GM21515 (cell line): Measurements from ENCODE around the gene GTF2F2.
"Not testable (repeated sequence)": the region's sequence is repeated elsewhere in the genome, so short reads cannot be mapped to it uniquely, and the experiment has no call there.

Source experiments
- ATAC-seq: cut with Tn5 transposase; IDR thresholded peaks from one replicate; pipeline ENCODE4 v1.9.1; 2021; ENCODE audit not compliant: unreplicated experiment

GTF2F2 gene

GRCh38 chr13:45244736-45245135 is 124.4 kb downstream of the GTF2F2 start:
- not testable (repeated sequence) for ATAC-seq

- no peak for ATAC-seq
Measured at GRCh38 chr13:45249662-45250061, 129.4 kb downstream of the GTF2F2 start.

- no peak for ATAC-seq
Measured at GRCh38 chr13:45254396-45254795, 134.1 kb downstream of the GTF2F2 start.

GRCh38 chr13:45255247-45255987 is 135.1 kb downstream of the GTF2F2 start:
- ATAC-seq: no peak

- no peak for ATAC-seq
Measured at GRCh38 chr13:45256254-45256653, 135.9 kb downstream of the GTF2F2 start.

- no peak for ATAC-seq
Measured at GRCh38 chr13:45257638-45258333, 137.5 kb downstream of the GTF2F2 start.

GRCh38 chr13:45258334-45258675 is 138.0 kb downstream of the GTF2F2 start:
- no peak for ATAC-seq

GRCh38 chr13:45267215-45267614 is 146.9 kb downstream of the GTF2F2 start:
- no peak for ATAC-seq

GRCh38 chr13:45269204-45269603 is 148.9 kb downstream of the GTF2F2 start:
- ATAC-seq: no peak

- no peak for ATAC-seq
Measured at GRCh38 chr13:45276913-45277312, 156.6 kb downstream of the GTF2F2 start.

- ATAC-seq: no peak
Measured at GRCh38 chr13:45278096-45278645, 157.9 kb downstream of the GTF2F2 start.

GRCh38 chr13:45280011-45280410 is 159.7 kb downstream of the GTF2F2 start:
- no peak for ATAC-seq

- ATAC-seq: no peak
Measured at GRCh38 chr13:45280751-45281634, 160.7 kb downstream of the GTF2F2 start.

GRCh38 chr13:45282994-45283393 is 162.7 kb downstream of the GTF2F2 start:
- no peak for ATAC-seq

- no peak for ATAC-seq
Measured at GRCh38 chr13:45289936-45290563, 169.7 kb downstream of the GTF2F2 start.

GRCh38 chr13:45292176-45292575 is 171.9 kb downstream of the GTF2F2 start:
- no peak for ATAC-seq

GRCh38 chr13:45295536-45295935 is 175.2 kb downstream of the GTF2F2 start:
- no peak for ATAC-seq

GRCh38 chr13:45296259-45296658 is 175.9 kb downstream of the GTF2F2 start:
- no peak for ATAC-seq

GRCh38 chr13:45297456-45298205 is 177.3 kb downstream of the GTF2F2 start:
- ATAC-seq: no peak

- ATAC-seq: no peak
Measured at GRCh38 chr13:45298206-45298505, 177.8 kb downstream of the GTF2F2 start.
